RPMI8226 (cell line): ENCODE data around the gene PDZD2.

Experiments used
- DNase-seq: peaks from one replicate; pipeline ENCODE4 v3.0.0-alpha.2; 2015

Gene PDZD2

DNA sequence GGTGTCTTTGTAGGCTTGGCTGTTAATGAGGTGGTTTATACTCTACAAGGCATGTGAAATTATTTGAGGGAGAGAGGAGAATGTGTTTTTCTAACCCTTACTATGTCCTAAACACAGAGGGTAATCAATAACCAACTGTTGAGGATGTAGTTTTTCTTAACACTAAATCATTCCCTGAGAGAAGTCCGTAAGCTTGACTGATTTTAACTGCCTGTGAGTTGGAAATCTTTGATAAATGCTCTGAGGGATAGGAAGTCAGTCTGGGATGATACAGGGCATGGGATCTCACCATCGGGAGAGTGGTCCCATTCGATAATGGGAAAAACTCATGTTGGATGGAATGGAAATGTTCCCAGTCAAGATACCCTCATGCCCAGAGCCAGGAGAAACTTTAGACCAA, 249.6 kb downstream of the PDZD2 start:
- no peak for DNase-seq

DNA sequence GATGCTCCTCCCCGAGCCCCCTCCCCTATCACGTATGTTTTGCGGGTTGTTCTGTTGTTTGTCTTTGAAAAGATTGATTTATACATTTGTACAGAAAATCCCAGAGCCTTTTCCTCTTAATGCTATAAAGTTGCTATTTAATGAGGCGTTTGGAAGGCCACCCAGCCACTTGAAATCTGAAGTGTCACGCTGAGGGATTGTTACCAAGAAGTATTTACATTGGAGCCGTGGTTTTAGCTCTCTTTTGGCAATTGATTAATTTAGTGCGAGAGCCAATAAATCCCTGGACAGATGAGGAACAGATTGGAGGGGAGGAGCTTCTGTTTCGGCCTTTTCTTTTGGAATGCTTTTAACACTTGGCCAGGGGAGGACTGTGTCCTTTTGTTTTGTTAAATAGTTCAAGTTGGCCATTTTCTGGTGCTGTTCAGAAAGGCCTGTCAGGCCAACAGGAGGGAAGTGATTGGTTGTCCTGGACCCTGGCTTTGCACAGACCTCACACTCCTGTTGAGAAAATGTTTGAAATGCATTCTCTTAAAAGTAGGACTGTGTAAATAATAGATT, 250.2 kb downstream of the PDZD2 start:
- DNase-seq = no peak

DNA sequence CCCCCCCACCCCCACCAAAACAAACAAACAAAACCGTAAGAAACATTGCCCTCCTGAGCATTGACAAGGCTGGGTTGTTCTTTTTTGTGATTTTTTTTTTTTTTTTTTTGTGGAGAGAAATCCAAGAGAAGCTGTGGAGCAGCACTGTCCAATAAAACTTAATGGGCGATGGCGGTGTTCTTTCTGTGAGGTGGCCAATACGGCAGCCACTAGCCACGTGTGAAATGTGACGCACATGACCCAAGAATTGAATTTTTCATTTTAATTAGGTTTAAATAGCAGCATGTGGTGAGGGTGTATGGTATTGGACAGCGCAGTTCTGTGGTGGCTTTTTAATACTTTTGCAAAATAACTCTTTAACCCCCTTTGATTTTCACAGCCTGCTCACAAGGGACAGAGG, 251.1 kb downstream of the PDZD2 start:
- DNase-seq = no peak

DNA sequence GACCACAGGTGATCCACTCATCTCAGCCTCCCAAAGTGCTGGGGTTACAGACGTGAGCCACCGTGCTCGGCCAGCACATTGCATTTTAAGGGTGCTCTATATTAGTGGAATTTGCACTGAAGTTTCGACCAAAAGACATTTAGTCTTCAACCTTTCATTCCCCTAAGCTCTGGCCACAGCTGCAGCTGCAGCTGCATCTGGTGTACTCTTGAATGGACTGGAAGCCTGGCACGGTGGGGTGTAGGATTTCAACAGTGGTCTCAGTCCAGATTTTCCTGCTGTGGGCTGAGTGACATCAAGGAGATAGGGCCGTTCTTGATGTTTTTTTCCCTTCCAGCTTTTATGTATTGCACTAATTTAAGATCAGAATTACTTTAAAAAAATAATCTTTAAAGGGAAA, 255.2 kb downstream of the PDZD2 start:
- DNase-seq = no peak

DNA sequence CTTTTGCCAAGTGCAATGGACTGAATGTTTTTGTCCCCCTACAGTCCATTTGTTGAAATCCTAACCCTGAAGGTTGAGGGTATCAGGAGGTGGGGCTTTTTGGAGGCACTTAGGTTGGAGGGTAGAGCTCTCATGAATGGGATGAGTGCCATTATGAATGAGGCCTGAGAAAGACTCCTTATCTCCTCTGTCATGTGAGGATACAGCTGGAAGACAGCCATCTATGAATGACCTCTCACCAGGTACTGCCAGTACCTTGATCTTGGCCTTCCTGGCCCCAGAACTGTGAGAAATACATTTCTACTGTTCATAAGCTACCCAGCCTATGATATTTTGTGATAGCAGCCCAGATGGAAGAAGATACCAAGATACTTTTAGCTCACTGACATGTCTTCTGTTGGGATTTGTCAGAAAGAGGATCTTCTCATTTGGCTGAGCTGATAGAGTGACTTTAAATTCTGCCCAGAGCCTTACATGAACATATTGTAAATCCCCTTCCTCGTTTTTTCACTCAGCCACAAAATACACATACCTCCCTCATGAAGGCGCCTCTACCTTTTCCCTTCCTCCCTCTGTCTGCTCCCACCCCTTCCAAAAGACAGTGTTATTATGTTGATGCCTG, 256.4 kb downstream of the PDZD2 start:
- DNase-seq = no peak

DNA sequence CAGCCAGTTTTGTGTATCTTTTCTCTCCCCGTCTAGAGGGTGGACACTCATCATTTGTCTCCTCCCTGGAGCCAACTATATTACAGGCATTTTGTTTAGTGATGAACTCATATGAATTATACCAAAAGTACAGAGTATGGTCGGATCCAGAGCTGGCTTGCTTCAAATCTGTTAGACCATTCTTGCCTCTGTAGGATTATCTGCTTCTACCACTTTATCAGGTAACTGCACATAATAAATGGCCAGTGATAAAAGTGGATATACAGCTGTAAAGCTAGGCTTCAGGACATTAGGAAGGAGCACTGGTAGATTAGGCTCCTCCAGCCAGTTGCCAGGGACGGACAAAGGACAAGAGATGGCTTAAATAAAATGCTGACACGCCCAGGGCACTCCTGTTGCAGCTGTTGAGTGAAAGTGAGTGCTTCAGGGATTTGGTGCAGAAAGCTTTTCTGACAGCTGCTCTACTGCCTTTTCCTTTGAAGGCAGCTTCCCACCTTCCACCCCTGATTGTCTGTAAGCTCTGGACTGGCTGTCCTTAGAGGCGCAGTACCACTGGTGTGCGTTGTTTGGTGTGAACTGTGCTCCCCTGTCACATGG, 259.2 kb downstream of the PDZD2 start:
- no peak for DNase-seq

DNA sequence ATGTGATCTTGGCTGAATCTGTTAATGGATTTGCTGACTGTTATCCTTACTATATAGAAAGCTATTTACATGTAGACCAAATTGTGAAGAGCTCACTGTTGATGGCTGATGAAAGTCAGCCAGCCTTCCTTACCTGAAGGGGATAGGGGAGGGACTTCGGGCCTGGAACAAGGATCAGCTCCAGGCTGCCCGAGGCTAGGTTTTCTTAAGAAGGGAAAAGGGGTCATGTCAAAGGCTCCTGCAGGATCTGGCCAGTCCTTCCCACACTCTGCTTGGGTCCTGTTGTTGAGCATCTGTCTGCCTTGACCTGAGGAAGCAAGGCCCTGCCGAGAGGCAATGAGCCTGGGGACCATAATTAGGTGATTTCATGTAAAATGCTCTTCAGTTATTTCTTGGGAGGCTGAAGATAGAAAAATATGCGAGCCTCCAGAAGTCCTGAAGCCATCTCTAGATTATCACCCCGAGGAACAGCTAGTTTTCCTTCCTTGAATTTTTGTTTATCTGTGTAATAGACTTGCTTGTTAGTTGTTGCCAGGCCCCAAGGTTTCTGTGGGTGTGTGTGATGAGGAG, 261.4 kb downstream of the PDZD2 start:
- DNase-seq = no peak

DNA sequence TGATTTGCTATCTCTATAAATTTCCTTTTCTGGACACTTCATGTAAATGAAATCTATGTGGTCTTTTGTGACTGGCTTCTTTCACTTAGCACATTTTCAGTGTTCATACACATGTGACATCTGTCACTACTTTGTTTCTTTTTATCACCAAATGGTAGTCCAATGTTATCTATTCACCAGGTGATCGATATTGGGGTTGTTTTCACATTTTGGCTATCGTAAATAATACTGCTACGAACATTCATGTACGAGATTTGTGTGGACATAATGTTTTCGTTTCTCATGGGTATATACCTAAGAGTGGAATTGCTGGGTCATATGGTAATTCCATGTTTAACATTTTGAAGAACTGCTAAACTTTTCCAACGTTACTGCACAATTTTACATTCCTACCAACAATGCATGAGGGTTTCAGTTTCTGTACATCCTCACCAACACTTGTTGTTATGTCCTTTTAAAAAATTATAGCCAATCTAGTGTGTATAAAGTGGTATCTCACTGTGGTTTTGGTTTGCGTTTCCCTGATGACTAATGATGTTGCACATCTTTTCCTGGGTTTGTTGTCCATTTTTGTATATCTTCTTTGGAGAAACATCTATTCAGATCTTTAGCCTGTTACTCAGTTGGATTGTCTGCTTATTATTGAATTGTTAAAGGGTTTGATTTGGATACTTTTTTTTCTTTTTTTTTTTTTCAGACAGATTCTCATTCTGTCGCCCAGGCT, 263.0 kb downstream of the PDZD2 start:
- no peak for DNase-seq

DNA sequence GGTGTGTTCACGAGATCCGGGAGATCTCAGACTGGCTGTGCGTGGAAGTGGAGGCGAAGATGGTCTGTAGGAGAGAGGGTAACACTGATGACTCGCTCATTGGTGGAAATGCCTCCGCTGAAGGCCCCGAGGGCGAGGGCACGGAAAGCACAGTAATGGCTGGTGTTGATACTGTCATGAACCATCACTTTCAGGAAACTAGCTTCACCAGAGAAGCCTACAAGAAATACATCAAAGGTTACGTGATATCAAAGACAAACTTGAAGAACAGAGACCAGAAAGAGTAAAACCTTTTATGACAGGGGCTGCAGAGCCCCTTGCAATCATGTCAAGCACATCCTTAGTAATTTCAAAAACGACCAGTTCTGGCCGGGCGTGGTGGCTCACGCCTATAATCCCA, 269.5 kb downstream of the PDZD2 start:
- no peak for DNase-seq

DNA sequence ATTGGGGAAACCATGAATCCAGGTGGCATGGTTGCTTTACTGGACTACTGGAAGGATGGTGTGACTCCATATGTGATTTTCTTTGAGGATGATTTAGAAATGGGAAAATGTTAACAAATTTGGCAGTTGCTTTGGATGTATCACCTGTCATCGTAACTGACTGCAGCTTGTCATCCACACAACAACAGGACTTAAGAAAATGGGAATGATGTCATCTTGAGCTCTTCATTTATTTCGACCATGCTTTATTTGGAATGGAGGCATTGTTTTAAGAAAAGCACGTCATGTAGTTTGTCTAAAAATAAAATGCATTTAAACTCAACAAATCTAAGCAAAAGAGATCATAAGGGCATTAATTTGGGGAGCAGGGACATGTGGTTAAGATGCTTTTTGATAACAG, 270.1 kb downstream of the PDZD2 start:
- DNase-seq = no peak

DNA sequence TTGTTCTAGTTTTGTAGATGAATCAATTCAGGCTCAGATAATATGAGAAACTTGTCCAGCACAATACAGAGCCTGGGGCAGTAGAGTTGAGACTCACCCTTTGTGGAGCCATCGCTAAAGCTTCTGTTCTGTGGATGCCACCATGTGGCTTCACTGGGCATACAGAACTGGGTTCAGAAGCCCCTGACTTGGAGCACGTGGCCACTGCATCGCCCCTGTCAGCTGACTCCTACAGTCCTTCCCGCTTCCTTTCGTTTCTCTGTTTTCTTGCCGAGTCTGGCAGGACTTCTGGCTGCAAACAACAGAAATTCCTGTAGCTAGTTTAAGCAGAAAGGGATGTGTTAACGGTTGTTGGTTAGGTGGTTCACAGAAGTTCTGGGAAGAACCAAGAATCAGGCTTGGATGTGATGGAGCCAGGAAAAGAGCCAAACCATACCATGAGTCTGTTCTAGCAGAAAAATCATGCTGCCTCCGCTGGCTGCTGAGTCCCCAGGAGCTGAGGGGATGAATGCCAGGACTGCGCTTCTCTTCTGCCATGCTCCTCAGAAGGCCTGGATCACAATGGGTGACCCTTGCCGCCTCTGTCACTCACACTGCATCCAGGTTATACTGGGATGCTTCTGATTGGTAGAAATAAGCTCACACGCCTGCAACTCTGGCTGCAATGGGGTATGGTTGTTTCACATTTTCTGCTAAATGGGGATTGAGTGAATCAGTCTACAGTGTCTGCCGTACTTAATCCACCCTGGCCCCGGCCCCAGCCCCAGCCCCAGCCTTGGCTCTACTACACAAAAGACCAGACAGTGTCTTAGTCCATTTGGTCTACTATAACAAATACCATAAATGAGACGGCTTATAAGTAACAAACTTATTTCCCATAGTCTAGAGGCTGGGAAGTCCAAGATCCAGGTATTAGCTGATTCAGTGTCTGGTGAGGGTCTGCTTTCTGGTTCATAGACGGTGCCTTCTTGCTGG, 272.6 kb downstream of the PDZD2 start:
- DNase-seq = no peak

DNA sequence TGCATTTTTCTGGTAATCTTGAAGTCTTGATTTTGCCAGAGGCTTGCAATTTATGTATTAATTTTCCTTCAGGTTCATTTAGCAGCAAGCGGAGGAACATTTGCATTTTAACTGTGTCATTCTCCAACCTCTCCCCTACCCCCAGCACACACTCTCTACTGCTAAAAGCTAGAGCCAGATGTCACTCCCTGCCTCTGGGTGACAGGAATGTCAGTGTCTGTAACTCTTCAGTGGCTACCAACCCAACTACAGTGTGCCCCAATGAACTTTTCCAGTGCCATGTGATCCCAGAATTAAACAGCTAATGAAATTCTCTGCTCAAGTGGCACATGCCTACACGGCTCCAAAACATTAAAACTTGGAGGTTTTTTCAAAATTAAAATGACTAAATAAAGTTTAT, 274.9 kb downstream of the PDZD2 start:
- no peak for DNase-seq

DNA sequence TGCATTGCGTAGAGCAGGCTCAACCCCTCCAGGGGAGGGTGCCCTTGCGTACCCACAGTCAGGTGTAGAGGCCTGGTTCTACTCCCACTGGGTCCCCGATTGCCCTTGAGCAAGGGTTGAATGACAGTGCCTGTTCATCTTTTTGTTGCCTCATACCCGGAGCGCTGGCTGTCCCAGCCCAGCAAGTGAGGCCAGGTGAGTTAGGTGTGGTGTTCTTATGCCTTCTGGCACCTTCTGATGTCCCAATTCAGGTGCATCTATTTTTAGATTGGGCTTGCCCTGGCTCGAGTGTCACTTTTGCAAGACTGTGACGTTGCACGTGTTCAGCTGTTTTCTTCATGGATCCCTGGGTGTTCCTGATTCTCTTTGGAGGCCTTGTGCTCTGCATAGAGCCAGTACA, 277.4 kb downstream of the PDZD2 start:
- DNase-seq = no peak

DNA sequence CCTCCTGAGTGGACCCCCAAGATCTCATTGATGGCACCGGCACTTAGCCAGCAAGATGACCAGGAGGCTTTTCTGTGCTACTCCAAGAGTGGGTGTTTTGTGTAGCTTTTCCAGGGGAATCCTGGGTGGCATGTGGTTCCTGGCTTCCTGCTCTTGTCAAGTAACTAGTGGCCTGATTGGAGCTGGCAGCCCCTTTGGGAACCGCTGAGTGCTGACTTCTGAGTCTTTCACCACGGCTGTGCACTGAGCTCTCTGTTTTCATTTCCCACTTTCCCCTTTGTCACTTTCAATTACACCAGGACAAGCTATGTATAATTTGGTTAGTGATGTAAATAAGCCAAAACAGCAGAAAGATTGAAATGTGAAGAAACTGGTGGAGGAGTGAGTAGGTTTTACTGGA, 279.8 kb downstream of the PDZD2 start:
- no peak for DNase-seq

DNA sequence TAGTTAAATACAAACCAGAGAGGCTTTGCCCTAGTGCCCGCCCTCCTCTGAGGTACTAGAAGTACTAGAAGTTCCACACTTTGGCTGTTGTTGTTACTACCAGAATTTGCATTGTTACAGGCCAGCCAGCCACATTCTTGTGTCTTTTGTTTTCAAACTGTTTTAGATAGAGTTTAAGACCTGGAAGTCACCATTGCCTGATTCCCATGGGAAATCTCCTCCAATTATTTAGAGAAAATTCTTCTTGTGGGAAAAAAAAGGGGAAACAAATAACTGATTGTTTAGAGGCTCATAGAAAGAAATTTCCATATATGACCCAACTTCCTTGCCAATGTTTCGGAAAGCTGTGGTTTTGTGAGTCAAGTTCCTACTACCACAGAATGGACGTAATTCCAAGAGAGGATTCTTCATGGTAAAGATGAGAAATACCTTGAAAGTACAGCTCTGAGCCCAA, 282.9 kb downstream of the PDZD2 start:
- DNase-seq = no peak

DNA sequence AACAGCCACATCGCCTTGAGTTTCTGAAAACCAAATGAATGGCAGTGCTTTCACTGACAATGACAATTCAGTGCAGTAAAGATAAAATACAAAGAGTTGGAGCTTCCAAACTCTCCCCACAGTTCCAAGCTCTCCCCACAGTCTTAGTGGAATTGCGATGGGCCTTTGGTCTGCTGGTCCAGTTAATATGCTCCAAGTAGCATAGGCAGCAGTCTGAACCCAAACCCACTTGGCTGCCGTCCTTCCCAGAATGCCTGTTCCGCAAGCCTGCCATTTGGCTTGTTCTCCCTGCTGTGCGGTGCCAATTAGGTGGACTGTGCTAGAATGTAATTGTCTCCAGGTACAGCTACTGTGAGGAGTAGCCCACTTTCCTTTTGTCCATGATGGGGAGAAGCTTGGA, 285.1 kb downstream of the PDZD2 start:
- DNase-seq = no peak

DNA sequence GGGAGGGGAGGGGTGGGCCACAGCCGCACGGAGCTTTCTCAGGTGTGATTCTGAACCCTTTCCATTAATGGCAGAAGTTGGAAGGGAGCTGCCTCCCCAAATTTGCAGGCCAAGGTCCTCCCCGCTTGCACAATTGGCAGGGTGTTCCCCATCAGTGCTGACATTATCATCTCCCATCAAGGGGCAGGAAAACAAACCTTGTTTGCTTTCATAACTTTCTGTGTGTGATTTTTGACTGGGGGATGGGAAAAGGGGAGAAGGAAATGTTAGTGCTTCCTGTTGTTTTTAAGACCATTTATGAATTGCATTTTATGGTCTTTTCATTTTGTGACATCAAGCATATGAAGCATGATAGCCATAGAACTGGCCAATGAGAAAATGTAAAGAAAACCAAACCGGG, 292.9 kb downstream of the PDZD2 start:
- no peak for DNase-seq

DNA sequence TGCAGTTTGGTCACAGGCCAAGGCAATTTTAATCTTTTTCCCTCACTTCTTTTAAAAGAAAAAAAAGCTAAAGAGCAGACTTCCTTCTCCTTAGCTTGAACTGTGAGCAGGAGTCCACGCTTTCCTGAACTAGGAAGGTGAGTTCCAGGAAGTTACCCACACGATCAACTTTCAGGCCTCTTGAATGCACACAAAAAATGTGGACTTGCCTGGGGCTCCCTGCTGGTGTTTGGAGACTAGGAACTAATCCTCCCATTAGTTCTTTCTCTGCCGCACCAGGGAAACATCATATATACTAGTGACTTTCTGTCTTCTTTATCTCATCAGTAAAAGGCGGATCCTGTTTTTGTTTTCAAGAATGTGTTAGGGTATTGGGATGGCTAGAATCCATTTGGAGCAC, 295.2 kb downstream of the PDZD2 start:
- DNase-seq = no peak

DNA sequence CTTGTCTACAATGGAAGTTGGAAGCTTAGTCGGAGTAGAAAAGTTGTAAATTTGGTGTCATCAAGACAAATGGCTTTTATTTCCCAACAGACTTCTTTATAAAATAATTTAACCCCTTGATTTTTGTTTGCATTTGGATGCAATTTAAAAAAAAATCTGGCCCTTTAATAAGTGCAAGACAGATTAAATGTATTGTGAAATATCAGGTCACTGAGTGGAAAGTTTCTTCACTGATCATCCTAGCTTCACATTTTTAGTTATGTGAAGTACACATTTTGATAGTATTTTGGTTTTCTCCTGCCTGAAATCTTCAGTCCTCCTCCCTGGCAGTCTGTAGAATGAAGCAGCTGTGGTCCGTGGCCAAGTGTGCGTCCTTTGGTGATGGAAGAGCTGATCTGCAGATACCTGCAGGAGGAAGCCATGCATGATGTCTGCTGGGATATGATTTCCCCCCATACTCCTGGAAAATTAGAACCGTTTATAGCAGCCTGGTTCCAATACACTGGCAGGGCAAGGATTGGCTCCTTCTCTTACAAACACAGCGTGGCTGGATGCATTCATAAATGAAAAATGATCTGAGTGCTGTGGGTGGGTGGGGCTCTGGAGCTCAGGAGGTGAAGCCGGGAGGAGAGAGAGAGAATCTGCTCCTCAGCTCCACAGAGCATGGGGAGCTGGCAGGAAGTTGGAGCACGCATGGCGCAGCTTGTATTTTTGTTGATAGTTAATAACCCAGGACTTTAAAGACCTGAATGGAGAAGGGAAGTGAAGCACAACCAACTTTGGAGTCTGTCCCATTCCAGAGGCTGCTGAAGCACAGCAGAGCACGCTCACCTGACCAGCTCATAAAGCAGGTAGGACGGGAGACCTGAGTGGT, 296.8 kb downstream of the PDZD2 start:
- DNase-seq = no peak

DNA sequence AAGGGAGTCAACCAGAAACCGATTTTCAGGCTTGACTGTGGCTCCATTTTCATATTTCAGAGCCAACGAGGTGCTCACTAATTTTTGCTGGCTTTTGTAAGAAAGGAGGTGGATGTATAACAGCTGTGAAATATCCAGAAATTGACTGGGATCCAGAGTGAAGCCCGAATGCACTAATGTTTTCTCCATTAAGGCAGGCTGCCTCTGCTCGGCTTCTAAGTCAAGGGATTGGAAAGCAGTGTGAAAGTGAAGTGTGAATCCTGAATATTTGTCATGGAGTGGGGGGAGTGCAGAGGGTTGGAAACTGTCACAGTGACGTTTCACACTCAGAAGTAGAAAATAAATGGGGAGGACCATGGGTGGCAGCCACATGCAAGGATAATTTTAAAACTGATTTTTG, 297.8 kb downstream of the PDZD2 start:
- no peak for DNase-seq

DNA sequence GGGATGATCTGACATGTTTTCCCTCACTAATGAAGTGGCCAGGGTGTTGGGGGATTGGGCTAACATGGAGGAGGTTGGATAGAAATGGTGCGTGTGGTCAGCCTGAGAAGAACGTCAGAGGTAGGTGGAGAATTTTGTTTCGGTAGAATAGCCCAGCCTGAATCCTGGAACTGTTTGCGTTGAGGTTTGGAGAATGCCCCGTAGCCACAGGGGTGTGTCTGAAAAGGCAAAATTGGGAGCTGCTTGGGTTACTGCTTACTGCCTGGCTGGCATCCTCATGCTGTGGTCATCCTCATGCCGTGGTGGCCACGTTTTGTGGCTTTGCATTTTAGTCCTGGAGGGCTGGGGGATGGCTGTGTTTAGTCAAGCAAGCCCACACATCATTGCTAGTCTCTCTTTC, 298.3 kb downstream of the PDZD2 start:
- DNase-seq = no peak

DNA sequence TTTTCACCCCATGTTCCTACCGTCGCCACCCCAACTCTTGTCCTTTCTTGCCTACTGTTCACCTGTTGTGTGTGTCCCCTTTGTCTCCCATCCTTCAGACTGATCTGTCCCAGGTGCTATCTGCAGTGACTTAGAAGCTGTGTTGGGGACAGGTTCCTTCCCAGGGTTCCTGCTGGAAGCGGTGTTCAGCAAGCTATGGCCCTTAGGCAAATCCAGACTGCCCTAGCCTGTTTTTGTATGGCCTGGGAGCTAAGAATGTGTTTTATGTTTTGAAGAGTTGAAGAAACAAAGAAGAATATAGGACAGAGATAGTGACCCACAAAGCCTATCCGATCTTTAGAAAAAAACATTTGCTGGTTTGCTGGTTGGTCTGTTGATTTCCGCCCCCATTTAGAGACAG, 298.8 kb downstream of the PDZD2 start:
- no peak for DNase-seq
